GM19099 (cell line): Measurements from ENCODE around the gene GGTLC1.

Source experiments
- POLR2A ChIP-seq: IDR thresholded peaks from 3 replicates; pipeline ENCODE4 v1.6.1; 2011; ENCODE audit warnings: low read depth; ENCODE audit not compliant: insufficient read length; ENCODE audit errors: extremely low read depth

The GGTLC1 gene

GRCh38 chr20:23954008-23954745 is 34.4 kb downstream of the GGTLC1 start:
- TF ChIP-seq POLR2A = no peak

GRCh38 chr20:23946206-23946605 is 42.4 kb downstream of the GGTLC1 start:
- TF ChIP-seq POLR2A = no peak

- TF ChIP-seq POLR2A = no peak
Measured at GRCh38 chr20:23943304-23943703, 45.3 kb downstream of the GGTLC1 start.

GRCh38 chr20:23939641-23940040 is 48.9 kb downstream of the GGTLC1 start:
- no peak for TF ChIP-seq POLR2A

- no peak for TF ChIP-seq POLR2A
Measured at GRCh38 chr20:23939063-23939462, 49.5 kb downstream of the GGTLC1 start.

- TF ChIP-seq POLR2A = no peak
Measured at GRCh38 chr20:23938118-23938438, 50.5 kb downstream of the GGTLC1 start.

- no peak for TF ChIP-seq POLR2A
Measured at GRCh38 chr20:23937303-23938117, 51.1 kb downstream of the GGTLC1 start.
